Measurements from ENCODE around the gene REXO5. TPM values are rescaled to one million over a fixed set of nuclear protein-coding genes. Genes with fewer than 3 reads are reported as not detected.
A peak's percentile ranks its signal among the peaks of the same experiment; 100 is the strongest.

The REXO5 gene
- polyA plus RNA-seq, 2 donors: 1.4 to 1.5 TPM

DNA sequence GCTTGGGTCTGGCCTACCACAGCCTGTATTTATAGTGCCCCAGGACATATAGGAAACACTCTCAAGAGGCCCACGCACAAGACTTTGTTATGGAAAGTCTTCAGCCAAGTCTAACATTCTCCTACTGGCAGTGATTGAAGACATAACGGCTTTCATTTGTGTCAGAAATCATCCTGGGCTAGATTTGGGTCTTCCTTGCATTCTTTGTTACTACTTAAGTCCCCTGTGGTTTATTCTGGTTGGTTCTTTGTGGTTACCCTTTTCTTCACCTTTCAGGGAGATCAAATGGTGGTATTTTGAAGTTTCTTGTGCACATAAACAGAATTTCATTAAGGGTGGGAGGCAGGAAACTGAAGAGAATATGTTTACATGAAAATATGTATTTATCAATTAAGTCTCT is 37.7 kb downstream of the REXO5 start:
- no peak overlapping the region for H3K27ac ChIP-seq (ENCODE audit: low read depth in 2 of 2, low read length in 1 of 2)
- WGBS, 2 donors: 66 to 67% methylated on average over 2 of the region's 2 CpGs

DNA sequence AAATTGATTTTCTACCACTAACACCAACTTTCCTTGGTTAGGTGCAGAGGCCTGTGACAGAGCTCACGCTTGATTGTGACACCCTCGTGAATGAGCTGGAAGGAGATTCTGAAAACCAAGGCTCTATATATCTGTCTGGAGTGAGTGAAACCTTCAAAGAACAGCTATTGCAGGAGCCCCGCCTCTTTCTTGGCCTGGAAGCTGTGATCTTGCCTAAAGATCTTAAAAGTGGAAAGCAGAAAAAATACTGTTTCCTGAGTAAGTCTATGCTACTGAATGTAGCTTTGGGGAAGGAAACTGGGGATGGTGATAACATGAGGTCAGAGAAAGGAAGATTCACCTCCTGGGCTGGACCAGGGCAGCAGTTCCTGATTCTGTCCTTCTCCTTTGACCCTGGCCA is 38.3 kb downstream of the REXO5 start:
- no peaks in the 10 kb centered on the region for H3K9me3 ChIP-seq (ENCODE audit: control insufficient read depth in 2 of 2, insufficient read depth in 1 of 2, low read depth in 1 of 2, low read length in 1 of 2)
- WGBS, 2 donors: 49 to 56% methylated on average over 3 of the region's 3 CpGs
- H3K4me3 ChIP-seq (ENCODE audit: low read depth in 1 of 2, low read length in 2 of 2): no peak overlapping the region
- no peaks in the 10 kb centered on the region for H3K4me1 ChIP-seq (ENCODE audit: control insufficient read depth in 2 of 2, insufficient read depth in 2 of 2, low read length in 1 of 2)
- H3K36me3 ChIP-seq (ENCODE audit: control insufficient read depth in 2 of 2, insufficient read depth in 2 of 2, low read length in 1 of 2): no peaks in the 10 kb centered on the region
- no peak overlapping the region for H3K27ac ChIP-seq (ENCODE audit: low read depth in 2 of 2, low read length in 1 of 2)
- no peaks in the 10 kb centered on the region for H3K27me3 ChIP-seq (ENCODE audit: control insufficient read depth in 1 of 2, insufficient read depth in 2 of 2, low read length in 2 of 2)

More for the DNA sequence above, 37.7 kb downstream of the REXO5 start:
- no peak overlapping the region for H3K4me3 ChIP-seq (ENCODE audit: low read depth in 1 of 2, low read length in 2 of 2)
- H3K27me3 ChIP-seq (ENCODE audit: control insufficient read depth in 1 of 2, insufficient read depth in 2 of 2, low read length in 2 of 2): no peaks in the 10 kb centered on the region
- no peaks in the 10 kb centered on the region for H3K4me1 ChIP-seq (ENCODE audit: control insufficient read depth in 2 of 2, insufficient read depth in 2 of 2, low read length in 1 of 2)
- no peaks in the 10 kb centered on the region for H3K9me3 ChIP-seq (ENCODE audit: control insufficient read depth in 2 of 2, insufficient read depth in 1 of 2, low read depth in 1 of 2, low read length in 1 of 2)
- no peaks in the 10 kb centered on the region for H3K36me3 ChIP-seq (ENCODE audit: control insufficient read depth in 2 of 2, insufficient read depth in 2 of 2, low read length in 1 of 2)

DNA sequence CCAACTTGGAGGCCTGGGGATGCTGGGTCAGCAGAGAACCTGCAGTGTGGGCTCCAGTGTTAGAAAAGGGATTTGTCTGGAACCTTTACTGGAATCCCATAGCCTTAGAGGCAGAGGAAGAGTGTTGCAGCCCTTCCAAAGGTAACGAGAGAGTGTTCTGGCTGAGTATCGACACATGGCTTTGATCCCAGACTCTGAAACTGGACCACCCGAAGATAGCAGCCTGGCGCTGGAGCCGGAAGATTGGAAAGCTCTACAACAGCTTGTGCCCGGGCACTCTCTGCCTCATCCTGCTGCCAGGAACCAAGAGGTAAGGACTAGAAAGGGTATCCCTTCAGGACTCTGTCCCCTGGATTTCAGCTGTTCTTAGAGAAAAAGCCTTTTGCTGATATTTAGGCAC is 39.7 kb downstream of the REXO5 start:
- Histone ChIP-seq H3K36me3 (ENCODE audit: control insufficient read depth in 2 of 2, insufficient read depth in 2 of 2, low read length in 1 of 2) (no peaks in the 10 kb centered on the region), H3K9me3 (ENCODE audit: control insufficient read depth in 2 of 2, insufficient read depth in 1 of 2, low read depth in 1 of 2, low read length in 1 of 2) (no peaks in the 10 kb centered on the region), H3K4me3 (ENCODE audit: low read depth in 1 of 2, low read length in 2 of 2) (no peak overlapping the region), H3K27ac (ENCODE audit: low read depth in 2 of 2, low read length in 1 of 2) (peak overlapping the region in 1 of 2 donors; percentile 21), H3K4me1 (ENCODE audit: control insufficient read depth in 2 of 2, insufficient read depth in 2 of 2, low read length in 1 of 2) (no peaks in the 10 kb centered on the region), H3K27me3 (ENCODE audit: control insufficient read depth in 1 of 2, insufficient read depth in 2 of 2, low read length in 2 of 2) (no peaks in the 10 kb centered on the region)
- WGBS, 2 donors: 67 to 80% methylated on average over 6 of the region's 6 CpGs

DNA sequence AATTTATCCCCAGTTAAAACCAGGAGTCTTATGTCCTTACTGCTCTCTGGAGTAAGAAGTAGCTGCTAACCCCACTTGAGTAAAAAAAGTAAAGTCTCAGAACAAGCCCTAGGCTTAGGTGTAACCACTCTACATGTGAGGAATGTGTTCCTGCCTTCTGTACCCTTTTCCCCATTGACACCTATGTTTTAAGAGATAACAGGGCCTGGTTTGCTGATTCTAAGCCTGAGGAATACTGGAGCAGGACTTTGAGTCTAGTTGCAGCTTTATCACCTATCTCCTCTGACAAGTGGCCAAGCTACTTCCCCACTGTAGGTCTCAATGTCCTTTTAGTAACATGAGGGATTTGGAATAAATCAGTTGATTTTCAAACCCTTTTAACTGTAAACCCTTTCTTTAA is 40.2 kb downstream of the REXO5 start:
- Histone ChIP-seq H3K9me3 (ENCODE audit: control insufficient read depth in 2 of 2, insufficient read depth in 1 of 2, low read depth in 1 of 2, low read length in 1 of 2) (no peaks in the 10 kb centered on the region), H3K4me1 (ENCODE audit: control insufficient read depth in 2 of 2, insufficient read depth in 2 of 2, low read length in 1 of 2) (no peaks in the 10 kb centered on the region), H3K27me3 (ENCODE audit: control insufficient read depth in 1 of 2, insufficient read depth in 2 of 2, low read length in 2 of 2) (no peaks in the 10 kb centered on the region), H3K36me3 (ENCODE audit: control insufficient read depth in 2 of 2, insufficient read depth in 2 of 2, low read length in 1 of 2) (no peaks in the 10 kb centered on the region), H3K4me3 (ENCODE audit: low read depth in 1 of 2, low read length in 2 of 2) (no peak overlapping the region), H3K27ac (ENCODE audit: low read depth in 2 of 2, low read length in 1 of 2) (no peak overlapping the region)

DNA sequence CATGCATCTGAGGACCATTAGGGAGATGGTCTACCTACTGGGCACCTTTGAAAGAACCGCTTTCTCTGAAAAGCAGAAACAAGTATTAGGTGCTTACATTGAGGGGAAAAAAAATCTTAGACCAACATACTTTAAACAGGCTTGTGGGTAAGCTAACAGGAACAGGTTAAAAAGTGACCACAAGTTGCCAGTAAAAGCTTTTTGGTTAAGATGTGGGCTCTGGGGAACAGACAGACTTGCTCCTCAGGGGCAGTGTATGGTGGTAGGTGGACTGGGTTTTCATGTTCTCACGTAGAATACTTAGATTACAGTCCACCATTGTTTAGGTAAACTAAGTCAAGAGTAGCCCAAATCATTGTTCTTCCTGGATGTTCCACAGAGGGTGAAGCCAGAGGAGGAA is 41.2 kb downstream of the REXO5 start:
- H3K9me3 ChIP-seq (ENCODE audit: control insufficient read depth in 2 of 2, insufficient read depth in 1 of 2, low read depth in 1 of 2, low read length in 1 of 2): no peaks in the 10 kb centered on the region
- no peak overlapping the region for H3K4me3 ChIP-seq (ENCODE audit: low read depth in 1 of 2, low read length in 2 of 2)
- H3K27me3 ChIP-seq (ENCODE audit: control insufficient read depth in 1 of 2, insufficient read depth in 2 of 2, low read length in 2 of 2): no peaks in the 10 kb centered on the region
- no peaks in the 10 kb centered on the region for H3K36me3 ChIP-seq (ENCODE audit: control insufficient read depth in 2 of 2, insufficient read depth in 2 of 2, low read length in 1 of 2)
- 53 to 64% methylated on average over 2 of the region's 2 CpGs for WGBS, 2 donors
- no peak overlapping the region for H3K27ac ChIP-seq (ENCODE audit: low read depth in 2 of 2, low read length in 1 of 2)
- no peaks in the 10 kb centered on the region for H3K4me1 ChIP-seq (ENCODE audit: control insufficient read depth in 2 of 2, insufficient read depth in 2 of 2, low read length in 1 of 2)

DNA sequence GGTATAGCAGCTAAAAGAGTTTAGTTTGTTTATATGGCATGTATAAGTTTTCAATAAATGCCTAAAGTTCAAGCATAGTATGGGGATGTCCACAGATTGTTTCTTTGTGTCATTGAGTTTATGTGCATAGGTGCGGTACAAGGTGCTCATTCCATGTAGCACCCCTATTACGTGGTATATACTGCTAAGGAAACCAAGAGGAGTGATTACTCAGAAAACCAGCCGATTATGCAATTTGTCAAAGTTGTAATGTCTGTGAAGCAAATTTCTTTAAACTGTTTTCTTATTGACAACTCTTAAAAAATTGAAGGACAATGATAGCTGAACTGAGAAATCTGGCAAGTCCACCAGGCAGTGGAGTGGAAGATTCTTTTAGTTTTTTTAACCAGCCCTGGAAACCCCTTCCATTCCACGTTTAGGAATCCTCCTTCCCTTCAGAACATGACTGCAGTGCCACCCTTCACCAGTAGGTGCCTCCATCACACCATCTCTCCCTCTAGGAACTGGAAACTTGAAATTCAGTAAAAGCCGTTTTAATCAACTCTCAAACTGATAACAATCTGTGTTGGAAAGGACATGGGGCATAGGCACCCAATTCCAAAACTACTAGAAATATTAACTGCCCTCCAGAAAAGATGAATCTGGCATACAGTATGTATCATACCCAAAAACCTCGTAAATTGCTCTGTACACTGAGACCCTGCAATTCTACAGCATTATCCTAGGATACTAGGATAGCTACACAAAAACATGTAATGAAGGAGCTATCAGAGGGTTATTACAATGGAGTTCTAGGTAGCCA is 43.5 kb downstream of the REXO5 start:
- no peak overlapping the region for H3K27ac ChIP-seq (ENCODE audit: low read depth in 2 of 2, low read length in 1 of 2)
- no peaks in the 10 kb centered on the region for H3K9me3 ChIP-seq (ENCODE audit: control insufficient read depth in 2 of 2, insufficient read depth in 1 of 2, low read depth in 1 of 2, low read length in 1 of 2)
- H3K36me3 ChIP-seq (ENCODE audit: control insufficient read depth in 2 of 2, insufficient read depth in 2 of 2, low read length in 1 of 2): no peaks in the 10 kb centered on the region
- no peak overlapping the region for H3K4me3 ChIP-seq (ENCODE audit: low read depth in 1 of 2, low read length in 2 of 2)
- no peaks in the 10 kb centered on the region for H3K27me3 ChIP-seq (ENCODE audit: control insufficient read depth in 1 of 2, insufficient read depth in 2 of 2, low read length in 2 of 2)
- H3K4me1 ChIP-seq (ENCODE audit: control insufficient read depth in 2 of 2, insufficient read depth in 2 of 2, low read length in 1 of 2): no peaks in the 10 kb centered on the region
- 39 to 44% methylated on average over 6 of the region's 6 CpGs for WGBS, 2 donors

DNA sequence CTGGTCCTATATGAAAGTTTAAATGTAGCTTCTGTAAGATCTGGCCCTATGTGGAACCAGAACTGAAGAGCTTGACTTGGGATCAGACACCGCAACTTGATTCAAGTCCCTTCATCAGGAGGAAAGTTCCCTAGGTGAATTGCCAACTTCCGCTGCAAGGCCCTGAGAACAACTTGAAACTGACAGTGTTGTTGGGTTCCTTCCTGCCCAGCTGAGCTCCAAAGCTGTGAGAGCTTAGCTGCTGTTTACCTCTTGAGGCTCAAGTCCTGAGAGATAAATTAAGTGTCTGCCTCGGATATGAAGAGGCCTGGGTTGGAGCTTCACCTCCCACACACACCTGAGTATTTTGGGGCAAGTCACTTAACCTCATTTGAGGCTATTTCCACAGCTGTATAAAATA is 44.7 kb downstream of the REXO5 start:
- Histone ChIP-seq H3K27me3 (ENCODE audit: control insufficient read depth in 1 of 2, insufficient read depth in 2 of 2, low read length in 2 of 2) (no peaks in the 10 kb centered on the region), H3K36me3 (ENCODE audit: control insufficient read depth in 2 of 2, insufficient read depth in 2 of 2, low read length in 1 of 2) (peaks cover 0 to 3% of the 10 kb centered on the region in 2 donors), H3K4me1 (ENCODE audit: control insufficient read depth in 2 of 2, insufficient read depth in 2 of 2, low read length in 1 of 2) (no peaks in the 10 kb centered on the region), H3K27ac (ENCODE audit: low read depth in 2 of 2, low read length in 1 of 2) (peak overlapping the region; percentile 82 to 84), H3K4me3 (ENCODE audit: low read depth in 1 of 2, low read length in 2 of 2) (no peak overlapping the region), H3K9me3 (ENCODE audit: control insufficient read depth in 2 of 2, insufficient read depth in 1 of 2, low read depth in 1 of 2, low read length in 1 of 2) (no peaks in the 10 kb centered on the region)
- 52 to 63% methylated on average over 3 of the region's 3 CpGs for WGBS, 2 donors

DNA sequence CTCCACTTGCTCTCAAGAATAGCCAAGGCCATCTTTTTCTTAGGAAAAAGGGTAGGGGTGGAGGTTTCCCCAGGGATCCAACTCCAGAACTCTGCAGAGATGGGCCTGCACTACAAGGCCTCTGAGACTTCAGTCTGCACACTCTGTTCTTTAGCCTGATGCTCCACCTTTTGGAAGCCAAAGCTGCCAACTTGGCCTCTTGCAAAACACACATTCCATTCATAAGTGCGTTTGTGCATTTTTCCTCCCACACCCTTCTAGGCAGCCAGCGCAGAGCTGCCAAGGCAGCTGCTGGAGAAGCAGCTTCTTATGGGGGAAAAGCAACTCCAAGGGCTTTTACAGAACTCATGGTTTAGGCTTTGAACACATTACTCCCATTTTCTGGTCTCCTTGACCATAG is 45.3 kb downstream of the REXO5 start:
- WGBS, 2 donors: 22 to 42% methylated on average over 2 of the region's 2 CpGs
- Histone ChIP-seq H3K4me3 (ENCODE audit: low read depth in 1 of 2, low read length in 2 of 2) (no peak overlapping the region), H3K4me1 (ENCODE audit: control insufficient read depth in 2 of 2, insufficient read depth in 2 of 2, low read length in 1 of 2) (no peaks in the 10 kb centered on the region), H3K27ac (ENCODE audit: low read depth in 2 of 2, low read length in 1 of 2) (peak overlapping the region; percentile 45 to 55), H3K27me3 (ENCODE audit: control insufficient read depth in 1 of 2, insufficient read depth in 2 of 2, low read length in 2 of 2) (no peaks in the 10 kb centered on the region), H3K36me3 (ENCODE audit: control insufficient read depth in 2 of 2, insufficient read depth in 2 of 2, low read length in 1 of 2) (peaks cover 0 to 5% of the 10 kb centered on the region in 2 donors), H3K9me3 (ENCODE audit: control insufficient read depth in 2 of 2, insufficient read depth in 1 of 2, low read depth in 1 of 2, low read length in 1 of 2) (no peaks in the 10 kb centered on the region)

DNA sequence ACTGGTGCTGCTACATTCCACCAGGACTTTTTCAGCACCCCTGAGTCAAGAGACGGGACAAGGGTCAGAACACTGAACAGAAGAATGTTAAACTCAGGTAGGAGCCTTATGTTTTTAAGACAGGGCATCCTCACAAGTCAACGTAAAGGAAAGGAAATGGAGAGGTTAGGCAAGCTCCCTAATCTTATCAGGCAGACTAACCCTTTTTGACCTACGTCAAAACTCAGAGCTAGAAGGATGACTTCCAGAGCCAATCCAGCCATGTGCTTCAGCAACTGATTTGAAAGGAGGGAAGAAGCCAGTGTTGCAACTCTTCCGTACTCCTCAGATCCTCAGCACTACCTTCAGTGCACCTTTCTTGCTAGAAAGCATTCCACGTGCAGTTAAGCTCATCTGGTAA is 46.8 kb downstream of the REXO5 start:
- Histone ChIP-seq H3K27ac (ENCODE audit: low read depth in 2 of 2, low read length in 1 of 2) (no peak overlapping the region), H3K27me3 (ENCODE audit: control insufficient read depth in 1 of 2, insufficient read depth in 2 of 2, low read length in 2 of 2) (no peaks in the 10 kb centered on the region), H3K9me3 (ENCODE audit: control insufficient read depth in 2 of 2, insufficient read depth in 1 of 2, low read depth in 1 of 2, low read length in 1 of 2) (no peaks in the 10 kb centered on the region), H3K4me3 (ENCODE audit: low read depth in 1 of 2, low read length in 2 of 2) (no peak overlapping the region), H3K4me1 (ENCODE audit: control insufficient read depth in 2 of 2, insufficient read depth in 2 of 2, low read length in 1 of 2) (no peaks in the 10 kb centered on the region), H3K36me3 (ENCODE audit: control insufficient read depth in 2 of 2, insufficient read depth in 2 of 2, low read length in 1 of 2) (peaks cover 0 to 7% of the 10 kb centered on the region in 2 donors)
- 84 to 88% methylated on average over 5 of the region's 5 CpGs for WGBS, 2 donors

DNA sequence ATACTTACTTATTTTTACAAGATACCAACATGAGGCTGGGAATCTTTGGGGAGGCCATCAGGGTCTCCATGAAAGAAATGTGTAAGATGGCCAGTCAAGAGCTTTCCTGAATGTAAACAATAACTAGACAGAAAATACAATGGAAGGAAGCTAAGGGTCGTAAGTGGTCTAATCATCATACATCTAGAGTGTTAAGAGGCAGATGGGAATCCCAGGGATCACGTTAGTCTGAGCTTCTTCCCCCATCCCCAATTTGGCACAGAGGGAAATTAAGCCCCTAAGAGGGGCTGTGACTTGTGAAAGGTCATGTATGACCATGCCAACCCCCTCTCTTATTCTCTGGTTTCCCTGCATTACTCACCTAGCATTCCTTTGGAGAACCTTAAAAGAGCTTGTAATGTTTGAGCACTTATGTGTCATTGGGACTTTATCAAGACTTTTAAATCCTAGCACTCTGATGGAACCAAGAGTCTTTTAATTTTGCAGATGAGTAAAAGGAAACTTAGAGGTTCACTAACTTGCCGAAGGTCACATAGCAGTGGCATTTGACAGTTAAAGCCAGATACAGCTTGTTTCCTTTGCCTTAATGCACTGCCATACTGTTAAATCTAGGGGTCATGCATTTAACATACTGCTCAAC is 47.8 kb downstream of the REXO5 start:
- 86 to 87% methylated on average over 3 of the region's 3 CpGs for WGBS, 2 donors
- no peaks in the 10 kb centered on the region for H3K27me3 ChIP-seq (ENCODE audit: control insufficient read depth in 1 of 2, insufficient read depth in 2 of 2, low read length in 2 of 2)
- H3K36me3 ChIP-seq (ENCODE audit: control insufficient read depth in 2 of 2, insufficient read depth in 2 of 2, low read length in 1 of 2): peaks cover 0 to 7% of the 10 kb centered on the region in 2 donors
- H3K27ac ChIP-seq (ENCODE audit: low read depth in 2 of 2, low read length in 1 of 2): no peak overlapping the region
- H3K4me1 ChIP-seq (ENCODE audit: control insufficient read depth in 2 of 2, insufficient read depth in 2 of 2, low read length in 1 of 2): no peaks in the 10 kb centered on the region
- no peak overlapping the region for H3K4me3 ChIP-seq (ENCODE audit: low read depth in 1 of 2, low read length in 2 of 2)
- no peaks in the 10 kb centered on the region for H3K9me3 ChIP-seq (ENCODE audit: control insufficient read depth in 2 of 2, insufficient read depth in 1 of 2, low read depth in 1 of 2, low read length in 1 of 2)

All from esophagus (tissue), 2 donors.